Articular chondrocyte of knee joint (primary cell): ENCODE data around the gene CFAP100. TPM values are rescaled to one million over a fixed set of nuclear protein-coding genes. Genes with fewer than 3 reads are reported as not detected.

Experiments
- total RNA-seq: library from RNA; depleted of rRNA; stranded (reverse); fragments of >200 nt; gene quantifications from 2 replicates; pipeline ENCODE4 v1.2.3, GENCODE V29; 2012

The CFAP100 gene
- not detected in 2 replicates for total RNA-seq

DNA sequence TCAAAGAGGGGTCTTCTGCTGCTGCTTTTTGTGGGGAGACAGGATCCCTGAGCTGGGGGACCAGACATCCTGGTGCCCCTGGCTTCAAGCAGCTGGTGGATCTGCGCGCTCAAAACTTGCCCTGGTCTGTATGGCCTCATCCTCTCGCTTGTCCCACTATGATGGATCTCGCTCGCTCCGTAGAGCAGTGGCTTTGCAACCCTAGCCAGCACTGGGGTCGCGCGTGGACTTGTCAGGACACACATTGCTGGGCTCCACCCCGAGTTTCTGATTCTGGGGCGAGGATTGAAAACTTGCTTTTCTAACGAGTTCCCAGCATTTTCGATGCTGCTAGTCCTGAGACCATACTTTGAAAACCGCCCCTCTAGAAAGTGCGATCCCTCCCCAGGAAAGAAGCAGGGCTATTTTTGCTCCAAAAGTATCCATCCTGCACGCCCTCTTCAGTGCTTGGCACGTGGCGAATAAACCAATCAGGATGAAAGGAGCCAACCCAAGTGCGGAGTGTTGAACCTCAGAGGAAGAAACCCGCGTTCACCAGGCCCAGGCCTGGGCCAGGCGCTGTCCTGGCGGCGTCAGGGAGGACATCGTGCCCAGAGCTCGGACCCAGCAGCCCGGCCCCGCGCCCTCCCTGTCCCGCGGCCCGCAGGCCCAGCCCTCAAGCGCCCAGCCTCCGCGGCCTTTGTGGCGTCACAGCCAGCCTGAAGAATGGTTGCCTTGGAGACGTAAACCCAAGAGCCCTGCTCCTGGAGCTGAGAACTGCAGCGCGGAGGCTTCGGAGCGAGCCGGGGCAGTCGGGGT, at the start of gene CFAP100:
TSS of gene CFAP100 (plus strand) at position 731 of the 798 bp plus-strand sequence. CDS start 1,092 bp downstream, outside the sequence.

DNA sequence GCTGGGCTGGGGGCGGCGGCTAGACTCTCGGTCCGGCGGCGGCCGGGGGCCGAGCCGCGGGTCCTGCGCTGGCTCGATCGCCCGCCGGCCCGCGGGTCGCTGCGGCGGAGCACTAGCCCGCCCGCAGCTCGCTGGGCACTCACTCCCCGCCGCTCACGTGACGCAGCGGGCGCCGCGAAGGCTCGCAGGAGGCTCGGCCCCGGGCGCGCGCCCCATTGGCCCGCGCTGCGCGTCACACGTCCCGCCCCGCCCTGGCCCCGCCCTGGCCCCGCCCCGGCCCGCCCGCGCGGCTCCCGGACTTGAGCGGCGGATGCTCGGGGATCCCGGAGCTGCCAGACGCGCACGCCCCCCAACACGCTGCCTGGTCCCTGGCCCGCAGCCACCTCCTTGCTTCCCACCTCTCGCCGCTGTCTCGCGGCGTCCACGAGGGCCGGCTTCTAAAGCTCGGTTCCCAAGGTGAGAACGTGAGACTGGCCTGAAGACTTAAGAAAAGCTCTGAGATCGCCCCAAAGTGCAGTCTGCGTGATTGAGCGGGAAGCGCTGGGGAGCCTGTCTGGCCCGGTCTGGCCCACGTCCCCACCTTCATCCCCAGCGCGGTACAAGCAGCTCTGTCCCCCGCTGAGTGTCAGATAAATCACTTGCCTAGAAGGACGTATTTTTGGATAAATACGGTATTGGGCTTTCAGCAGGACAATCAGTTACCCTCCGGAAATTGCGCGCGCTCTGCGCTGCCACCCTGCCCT, 37.2 kb upstream of the CFAP100 start, which contains the start of gene KLF15:
TSS of gene KLF15 (minus strand) at position 114 of the 743 bp plus-strand sequence. CDS start 4,486 bp downstream, outside the sequence.

DNA sequence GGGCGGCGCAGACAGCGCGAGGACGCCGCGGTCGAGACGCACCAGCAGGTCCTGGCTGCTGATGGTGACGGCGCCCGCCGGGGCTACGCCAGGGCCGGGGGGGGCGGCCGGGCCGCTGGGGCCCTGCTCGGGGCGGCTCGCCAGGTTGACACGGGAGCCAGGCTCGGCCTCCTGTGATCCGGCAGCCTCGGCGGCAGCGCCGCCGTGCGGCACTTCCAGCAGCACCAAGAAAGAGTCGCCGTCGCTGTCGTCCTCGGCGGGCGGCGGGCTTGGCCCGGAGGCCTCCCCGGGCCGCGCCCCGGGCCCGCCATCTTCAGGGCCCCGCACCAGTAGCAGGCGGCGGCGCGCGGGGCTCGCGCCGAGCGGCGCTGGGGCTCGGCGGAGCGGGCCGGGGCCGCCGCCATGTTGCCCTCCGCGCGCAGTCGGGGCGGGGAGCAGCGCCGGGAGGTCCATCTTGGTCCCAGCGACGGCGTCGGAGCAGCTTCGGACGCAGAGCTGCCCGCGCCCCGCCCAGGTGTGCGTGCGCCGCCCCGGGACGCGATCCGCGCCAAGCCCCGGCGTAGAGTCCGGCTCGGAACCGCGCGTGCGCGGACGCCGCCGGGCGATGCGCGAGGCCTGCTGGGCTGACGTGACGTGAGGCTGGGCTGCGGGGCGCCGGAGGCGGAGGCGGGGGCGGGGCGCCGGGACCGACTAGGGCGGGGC, 80.9 kb downstream of the CFAP100 start, which contains the start of gene ZXDC:
TSS of gene ZXDC (minus strand) at position 479 of the 702 bp plus-strand sequence. CDS start at position 453, 26 bp downstream.

Other genes with a start within 250 kb of the CFAP100 start
- under 0.01 TPM in 2 replicates for gene ALDH1L1, start 214.3 kb upstream of the CFAP100 start, total RNA-seq
- 1.5 and 2.2 TPM in 2 replicates for gene KLF15, start 37.5 kb upstream of the CFAP100 start, total RNA-seq
- gene ZXDC, start 81.0 kb downstream of the CFAP100 start, total RNA-seq: 20.4 and 23.9 TPM in 2 replicates
- gene UROC1, start 122.9 kb downstream of the CFAP100 start, total RNA-seq: not detected in 2 replicates
- 0.11 TPM in 1 of 2 replicates, not detected in the other for gene CHST13, start 129.2 kb downstream of the CFAP100 start, total RNA-seq
- gene C3orf22, start 164.0 kb downstream of the CFAP100 start, total RNA-seq: not detected in 2 replicates